BJ (cell line): Measurements from ENCODE around the gene HHAT. TPM values are rescaled to one million over a fixed set of nuclear protein-coding genes. Genes with fewer than 3 reads are reported as not detected.

Experiments used
- CTCF ChIA-PET: fragments of 350-600 bp; formaldehyde crosslinking; extraction: SDS; loops from one replicate; lab custom pipeline; 2021; ENCODE audit warnings: antibody characterized with exemption, inconsistent platforms; lab: Yijun Ruan, JAX
- POLR2A ChIA-PET: fragments of 300-600 bp; sonication (Branson Sonifier 250); formaldehyde crosslinking; extraction: SDS; loops from one replicate; lab custom pipeline; 2021; ENCODE audit warnings: antibody characterized with exemption; lab: Charles Lee
- DNase-seq: peaks from one replicate; pipeline ENCODE4 v3.0.0-alpha.2; 2011; ENCODE audit warnings: low read depth
- H3K27me3 ChIP-seq: 2 replicates; pipeline ENCODE4 v1.6.0; 2011; ENCODE audit warnings: low read length; ENCODE audit not compliant: control insufficient read depth, insufficient read depth
- H3K36me3 ChIP-seq: 2 replicates; pipeline ENCODE4 v1.5.1; 2011; ENCODE audit warnings: low read length; ENCODE audit not compliant: control insufficient read depth, insufficient read depth
- H3K4me3 ChIP-seq: 2 replicates; pipeline ENCODE4 v1.5.1; 2011; ENCODE audit warnings: low read depth, mild to moderate bottlenecking, control low read depth, low read length
- CTCF ChIP-seq: IDR thresholded peaks from 2 replicates; pipeline ENCODE4 v1.5.1; 2011; ENCODE audit warnings: low read depth, mild to moderate bottlenecking, control low read depth, inconsistent platforms, low read length, moderate library complexity; ENCODE audit not compliant: insufficient read depth
- polyA plus RNA-seq: library from polyadenylated mRNA; depleted of rRNA; stranded (reverse); fragments of >200 nt; gene quantifications from 2 replicates; pipeline ENCODE4 v1.2.3, GENCODE V29; 2011

HHAT gene
- polyA plus RNA-seq, 1 experiment: 6.6 TPM

GRCh38 chr1:210291786-210292230 is 36.9 kb upstream of the HHAT start:
- TF ChIP-seq CTCF: no peak
- Histone ChIP-seq H3K4me3 (no peak overlapping the region; the same call in 1 of the 2 replicates), H3K27me3 (no peaks in the 10 kb centered on the region; the same call in 1 of the 2 replicates), H3K36me3 (no peaks in the 10 kb centered on the region)
- CTCF ChIA-PET: interaction anchor here (0.7 to 2.7 kb wide), 8 partner anchors 9 to 148 kb away, joined by 3 to 9 read pairs (median 4); no protein-coding TSS in a partner anchor
- POLR2A ChIA-PET: interaction anchor here (0.6 to 2.4 kb wide), 5 partner anchors 13 to 58 kb away, joined by 3 to 14 read pairs (median 6); no protein-coding TSS in a partner anchor
- DNase-seq: peak; percentile 92

DNA sequence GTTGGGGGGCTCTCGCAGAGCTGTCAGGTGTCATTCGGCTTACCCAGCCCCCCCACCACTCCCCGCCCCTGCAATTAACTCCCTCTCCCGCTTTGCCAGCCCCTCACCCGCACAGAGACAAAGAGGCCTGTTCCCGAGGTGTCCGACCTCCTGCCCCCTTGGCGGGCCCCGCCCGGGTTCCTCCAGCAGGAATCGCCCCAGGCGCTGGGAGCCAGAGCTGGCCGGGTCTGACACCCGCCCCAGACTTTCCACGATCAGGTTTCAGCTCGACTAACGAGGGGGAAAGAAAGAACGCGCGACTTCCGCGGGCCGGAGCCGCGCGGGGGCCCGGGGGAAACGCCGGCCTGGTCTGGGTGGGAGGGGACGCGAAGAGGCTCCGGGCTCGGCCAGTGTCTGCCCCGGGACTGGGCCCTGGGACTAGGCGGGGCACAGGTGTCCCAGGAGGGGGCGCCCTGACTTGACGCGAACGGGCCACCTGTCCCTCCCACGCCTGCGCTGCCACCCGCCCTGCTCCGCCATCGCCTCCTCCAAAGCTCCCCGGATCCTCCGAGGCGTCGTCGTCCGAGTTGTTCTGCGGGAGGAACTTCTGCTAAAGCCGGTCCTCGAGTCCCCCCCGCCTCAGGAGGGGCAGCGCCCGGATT is 36.4 kb upstream of the HHAT start:
- POLR2A ChIA-PET: interaction anchor here (0.6 to 2.4 kb wide), 5 partner anchors 13 to 59 kb away, joined by 3 to 14 read pairs (median 6); no protein-coding TSS in a partner anchor
- peak; percentile 16; the same call in 1 of the 2 replicates for TF ChIP-seq CTCF
- CTCF ChIA-PET: interaction anchor here (0.7 to 2.7 kb wide), 11 partner anchors 9 to 232 kb away, joined by 3 to 9 read pairs (median 4); no protein-coding TSS in a partner anchor
- Histone ChIP-seq H3K4me3 (peak overlapping the region; percentile 35), H3K36me3 (no peaks in the 10 kb centered on the region), H3K27me3 (no peaks in the 10 kb centered on the region; the same call in 1 of the 2 replicates)
- DNase-seq: no peak

DNA sequence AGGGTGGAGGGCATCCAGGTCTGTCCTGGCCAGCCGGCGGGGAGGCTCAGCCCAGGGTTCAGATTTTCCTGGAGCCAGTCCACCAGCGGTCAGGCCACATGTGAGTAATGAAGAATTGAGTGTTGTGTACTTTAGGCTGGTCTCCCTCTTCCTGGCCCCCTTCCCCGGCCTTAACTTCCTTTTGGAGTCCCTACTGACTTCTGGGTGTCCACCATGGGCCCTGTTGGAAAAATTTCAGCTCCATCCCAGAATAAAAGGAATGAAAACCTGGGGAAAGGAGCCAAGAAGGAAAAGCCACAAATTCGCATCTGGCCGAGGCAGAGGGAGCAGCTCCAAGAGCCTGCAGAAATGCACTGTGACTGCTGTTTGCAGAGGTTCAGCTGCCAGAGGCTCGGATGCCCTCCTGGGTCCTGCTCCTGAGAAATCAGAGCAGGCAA is 35.5 kb upstream of the HHAT start:
- CTCF ChIA-PET: interaction anchor here (0.7 to 2.7 kb wide), 7 partner anchors 9 to 233 kb away, joined by 3 to 9 read pairs (median 3); no protein-coding TSS in a partner anchor
- no peak overlapping the region for H3K4me3 ChIP-seq
- peak; percentile 84 for DNase-seq
- no peaks in the 10 kb centered on the region for H3K36me3 ChIP-seq
- no peak for TF ChIP-seq CTCF
- POLR2A ChIA-PET: interaction anchor here (2.2 to 2.4 kb wide), 2 partner anchors 31 to 59 kb away, joined by 12 to 14 read pairs; no protein-coding TSS in a partner anchor
- no peaks in the 10 kb centered on the region; the same call in 1 of the 2 replicates for H3K27me3 ChIP-seq

- TF ChIP-seq CTCF: no peak
- Histone ChIP-seq H3K27me3 (no peaks in the 10 kb centered on the region), H3K36me3 (no peaks in the 10 kb centered on the region), H3K4me3 (no peak overlapping the region)
- ChIA-PET POLR2A (interaction anchor here (0.5 to 1.0 kb wide), 4 partner anchors 28 to 81 kb away, joined by 4 to 8 read pairs (median 4); no protein-coding TSS in a partner anchor), CTCF (interaction anchor here (1.2 to 1.9 kb wide), 4 partner anchors 15 to 58 kb away, joined by 3 to 9 read pairs (median 7); no protein-coding TSS in a partner anchor)
- DNase-seq: peak; percentile 59
Measured at GRCh38 chr1:210294999-210295745, 33.5 kb upstream of the HHAT start.
